Epithelial cell of esophagus (primary cell): ENCODE results near the gene ZRANB3.

Source experiments
- DNase-seq: peaks from one replicate; pipeline ENCODE4 v3.0.0; 2010; ENCODE audit warnings: low read depth
- H3K4me3 ChIP-seq: 2 replicates; pipeline ENCODE4 v1.5.1; 2011; ENCODE audit warnings: mild to moderate bottlenecking, low read length, control low read depth
- TF ChIP-seq, protein P1 (sequence below): IDR thresholded peaks from 2 replicates; pipeline ENCODE4 v1.5.1; 2011; ENCODE audit warnings: low read depth, mild to moderate bottlenecking, low read length, control low read depth, inconsistent platforms; ENCODE audit not compliant: insufficient read depth; ENCODE audit errors: missing control alignments

The ZRANB3 gene

DNA sequence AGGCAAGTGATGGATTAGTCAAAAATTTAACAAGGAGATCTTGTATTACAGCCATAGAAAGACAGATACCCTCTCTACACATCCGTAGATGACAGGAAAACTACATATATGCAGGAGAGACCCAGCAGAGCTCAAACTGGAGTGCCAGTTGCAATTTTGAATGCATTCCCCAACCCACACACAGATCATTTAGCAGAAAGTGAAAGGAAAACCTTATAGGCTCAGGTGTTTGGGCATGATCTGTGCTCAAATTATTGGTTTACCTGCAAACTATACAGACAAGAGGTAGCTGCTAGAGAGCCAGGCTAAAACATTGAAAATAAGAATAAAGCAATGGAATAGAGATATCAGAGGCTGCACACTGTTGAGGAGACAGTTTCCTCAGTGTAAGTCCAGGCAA, 427.2 kb downstream of the ZRANB3 start:
- H3K4me3 ChIP-seq, result no peak overlapping the region
- no peak for DNase-seq
- TF ChIP-seq, protein P1, sequence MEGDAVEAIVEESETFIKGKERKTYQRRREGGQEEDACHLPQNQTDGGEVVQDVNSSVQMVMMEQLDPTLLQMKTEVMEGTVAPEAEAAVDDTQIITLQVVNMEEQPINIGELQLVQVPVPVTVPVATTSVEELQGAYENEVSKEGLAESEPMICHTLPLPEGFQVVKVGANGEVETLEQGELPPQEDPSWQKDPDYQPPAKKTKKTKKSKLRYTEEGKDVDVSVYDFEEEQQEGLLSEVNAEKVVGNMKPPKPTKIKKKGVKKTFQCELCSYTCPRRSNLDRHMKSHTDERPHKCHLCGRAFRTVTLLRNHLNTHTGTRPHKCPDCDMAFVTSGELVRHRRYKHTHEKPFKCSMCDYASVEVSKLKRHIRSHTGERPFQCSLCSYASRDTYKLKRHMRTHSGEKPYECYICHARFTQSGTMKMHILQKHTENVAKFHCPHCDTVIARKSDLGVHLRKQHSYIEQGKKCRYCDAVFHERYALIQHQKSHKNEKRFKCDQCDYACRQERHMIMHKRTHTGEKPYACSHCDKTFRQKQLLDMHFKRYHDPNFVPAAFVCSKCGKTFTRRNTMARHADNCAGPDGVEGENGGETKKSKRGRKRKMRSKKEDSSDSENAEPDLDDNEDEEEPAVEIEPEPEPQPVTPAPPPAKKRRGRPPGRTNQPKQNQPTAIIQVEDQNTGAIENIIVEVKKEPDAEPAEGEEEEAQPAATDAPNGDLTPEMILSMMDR, result no peak

DNA sequence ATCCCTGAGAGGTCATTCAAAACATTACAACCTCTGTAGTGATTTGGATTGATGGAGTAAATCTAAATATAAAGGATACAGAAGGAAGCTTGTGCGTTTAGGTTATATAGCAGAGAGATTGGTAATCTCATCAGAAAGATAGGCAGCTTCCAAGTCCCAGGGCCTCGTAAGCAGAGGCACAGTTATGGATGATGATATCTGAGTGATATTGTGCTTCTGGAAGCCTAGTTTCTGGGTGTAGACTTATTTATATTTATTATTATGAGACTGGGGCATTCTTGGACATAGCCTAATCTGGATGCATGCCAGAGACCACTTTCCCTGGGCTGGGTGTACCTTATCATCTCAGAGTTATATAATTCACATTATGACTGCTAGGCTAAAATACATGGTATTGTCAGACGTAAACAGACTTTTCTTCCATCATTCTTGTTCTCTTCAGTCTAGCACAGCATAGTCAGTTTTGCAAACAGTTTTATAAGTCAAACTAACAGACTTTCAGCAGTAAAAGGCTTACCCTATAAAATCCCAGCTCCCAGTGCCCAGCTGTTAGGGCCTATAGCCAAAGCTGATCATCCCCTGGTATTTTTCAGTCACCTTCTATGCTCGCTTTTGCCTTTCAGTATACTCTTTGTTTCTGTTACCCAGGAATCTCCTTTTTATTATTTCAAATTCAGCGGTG, 431.1 kb downstream of the ZRANB3 start:
- H3K4me3 ChIP-seq, result no peak overlapping the region
- DNase-seq, result no peak
- TF ChIP-seq, protein P1, result no peak

DNA sequence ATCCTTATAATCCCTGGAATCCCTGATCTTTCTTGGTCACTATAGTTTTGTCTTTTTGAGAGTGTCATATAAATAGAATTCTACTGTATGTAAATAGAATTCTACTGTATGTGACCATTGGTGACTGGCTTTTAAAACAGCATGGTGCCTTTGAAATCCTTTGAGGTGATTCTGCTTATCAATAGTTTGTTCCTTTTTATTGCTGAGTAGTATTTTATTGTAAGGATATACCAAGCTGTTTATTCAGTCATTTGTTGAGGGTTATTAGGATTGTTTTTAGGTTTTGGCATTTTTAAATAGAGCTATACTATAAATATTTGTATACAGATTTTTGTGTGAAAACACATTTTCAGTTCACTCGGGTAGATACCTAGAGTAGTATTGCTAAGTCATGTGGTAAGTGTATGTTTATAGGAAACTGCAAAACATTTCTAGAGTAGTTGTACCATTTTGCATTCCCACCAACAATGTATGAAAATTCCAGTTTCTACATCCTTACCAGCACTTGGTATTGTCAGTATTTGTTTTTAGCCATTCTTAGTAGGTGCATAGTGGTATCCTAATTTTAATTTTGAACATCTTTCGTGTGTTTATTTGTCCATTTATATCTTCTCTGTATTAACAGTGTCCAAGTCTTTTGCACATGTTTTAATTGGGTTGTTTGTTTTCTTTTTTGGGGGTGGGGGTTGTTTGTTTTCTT, 433.3 kb downstream of the ZRANB3 start:
- no peak overlapping the region for H3K4me3 ChIP-seq
- TF ChIP-seq, protein P1, result no peak
- no peak for DNase-seq

DNA sequence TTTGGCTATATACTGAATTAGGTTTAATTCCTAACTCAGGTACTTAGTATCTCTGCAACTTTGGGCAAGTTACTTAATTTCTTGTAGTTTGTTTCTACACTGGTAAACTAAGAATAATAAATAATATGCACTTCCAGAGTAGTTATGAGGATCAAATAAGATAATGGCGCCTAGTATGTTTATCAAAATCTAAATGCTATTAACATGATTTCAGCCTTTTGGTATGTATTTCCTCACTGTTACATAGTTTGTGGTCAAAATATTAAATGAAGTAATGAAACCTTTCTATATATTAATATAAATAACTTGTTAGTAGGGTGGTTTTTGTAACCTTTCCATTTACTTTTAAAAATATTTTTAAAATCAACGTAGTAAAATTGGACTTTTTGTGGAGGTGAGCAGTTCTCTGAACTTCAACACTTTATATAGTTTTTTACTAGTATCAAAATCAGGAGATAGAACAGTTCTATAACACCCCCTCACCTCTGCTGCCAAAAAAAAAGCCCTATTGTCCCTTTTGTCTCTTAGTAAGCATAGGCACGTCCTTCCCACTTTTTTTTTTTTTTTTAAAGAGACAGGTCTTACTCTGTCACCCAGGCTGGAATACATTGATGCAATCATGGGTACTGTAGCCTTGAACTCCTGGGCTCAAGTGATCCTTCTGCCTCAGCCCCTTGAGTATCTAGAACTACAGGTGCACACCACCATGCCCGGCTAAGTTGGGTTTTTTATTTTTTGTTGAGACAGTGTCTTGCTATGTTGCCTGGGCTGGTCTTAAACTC, 434.2 kb downstream of the ZRANB3 start:
- TF ChIP-seq, protein P1, result no peak
- DNase-seq, result peak; percentile 22
- H3K4me3 ChIP-seq, result no peak overlapping the region

DNA sequence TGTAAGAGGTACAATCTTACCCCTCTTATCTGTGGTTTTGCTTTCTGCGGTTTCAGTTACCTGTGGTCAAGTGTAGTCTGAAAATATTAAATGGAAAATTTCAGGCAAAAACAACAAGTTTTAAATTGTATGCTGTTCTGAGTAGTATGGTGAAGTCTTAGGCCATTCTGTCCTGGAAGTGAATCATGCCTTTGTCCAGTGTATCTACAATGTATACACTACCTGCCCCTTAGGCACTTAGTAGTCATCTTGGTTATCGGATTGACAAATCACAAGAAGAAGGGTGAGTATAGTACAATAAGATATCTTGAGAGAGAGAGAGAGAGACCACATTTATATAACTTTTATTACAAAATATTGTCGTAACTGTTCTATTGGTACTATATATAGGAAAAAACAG, 435.4 kb downstream of the ZRANB3 start:
- TF ChIP-seq, protein P1, result no peak
- H3K4me3 ChIP-seq, result no peak overlapping the region
- peak; percentile 76 for DNase-seq

DNA sequence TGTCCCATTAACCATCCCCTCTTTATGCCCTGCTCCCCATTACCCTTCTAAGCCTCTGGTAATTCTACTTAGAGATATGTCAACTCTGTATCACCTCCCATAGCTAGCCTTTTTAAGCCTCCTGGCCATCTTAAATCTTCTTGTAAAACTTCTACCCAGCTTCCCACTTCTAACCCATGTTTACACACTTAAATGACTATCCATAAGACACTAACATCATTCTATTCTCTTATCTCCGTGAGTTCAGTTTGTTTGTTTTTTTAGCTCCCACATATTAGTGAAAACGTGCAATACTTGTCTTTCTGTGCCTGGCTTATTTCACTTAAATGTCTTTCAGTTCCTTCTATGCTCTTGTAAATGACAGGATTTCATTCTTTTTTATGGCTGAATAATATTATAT, 436.5 kb downstream of the ZRANB3 start:
- no peak for DNase-seq
- TF ChIP-seq, protein P1, result no peak
- H3K4me3 ChIP-seq, result no peak overlapping the region
